Measurements from ENCODE around the gene LMNA. TPM values are rescaled to one million over a fixed set of nuclear protein-coding genes. Genes with fewer than 3 reads are reported as not detected.

Gene LMNA
- polyA plus RNA-seq, 3 donors: 71.7 to 83.8 (median 82.5) TPM

GRCh38 chr1:156081180-156081916, 33.2 kb upstream of the LMNA start:
- no peak for DNase-seq (ENCODE audit: low read depth in 3 of 3, low spot score in 2 of 3)

DNA sequence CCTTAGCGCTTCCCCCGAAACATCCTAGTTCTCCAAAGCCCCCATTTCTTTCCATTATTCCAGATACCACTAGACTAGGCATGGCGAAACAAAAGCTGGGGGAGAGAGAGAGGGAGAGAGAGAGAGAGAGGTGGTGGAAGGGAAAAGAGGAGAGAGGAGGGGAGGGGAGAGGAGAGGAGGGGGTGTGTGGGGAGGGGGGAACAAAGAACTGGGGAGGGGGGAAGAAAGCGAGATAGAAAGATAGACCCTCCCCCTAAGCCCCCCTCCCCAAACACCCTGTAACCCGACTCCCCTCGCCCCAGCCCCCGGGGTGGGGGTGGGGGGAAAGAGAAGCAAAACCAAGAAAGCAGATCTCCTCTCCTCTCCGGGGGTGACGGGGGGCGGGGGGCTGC, 32.6 kb upstream of the LMNA start:
- no peak for DNase-seq (ENCODE audit: low read depth in 3 of 3, low spot score in 2 of 3)

DNA sequence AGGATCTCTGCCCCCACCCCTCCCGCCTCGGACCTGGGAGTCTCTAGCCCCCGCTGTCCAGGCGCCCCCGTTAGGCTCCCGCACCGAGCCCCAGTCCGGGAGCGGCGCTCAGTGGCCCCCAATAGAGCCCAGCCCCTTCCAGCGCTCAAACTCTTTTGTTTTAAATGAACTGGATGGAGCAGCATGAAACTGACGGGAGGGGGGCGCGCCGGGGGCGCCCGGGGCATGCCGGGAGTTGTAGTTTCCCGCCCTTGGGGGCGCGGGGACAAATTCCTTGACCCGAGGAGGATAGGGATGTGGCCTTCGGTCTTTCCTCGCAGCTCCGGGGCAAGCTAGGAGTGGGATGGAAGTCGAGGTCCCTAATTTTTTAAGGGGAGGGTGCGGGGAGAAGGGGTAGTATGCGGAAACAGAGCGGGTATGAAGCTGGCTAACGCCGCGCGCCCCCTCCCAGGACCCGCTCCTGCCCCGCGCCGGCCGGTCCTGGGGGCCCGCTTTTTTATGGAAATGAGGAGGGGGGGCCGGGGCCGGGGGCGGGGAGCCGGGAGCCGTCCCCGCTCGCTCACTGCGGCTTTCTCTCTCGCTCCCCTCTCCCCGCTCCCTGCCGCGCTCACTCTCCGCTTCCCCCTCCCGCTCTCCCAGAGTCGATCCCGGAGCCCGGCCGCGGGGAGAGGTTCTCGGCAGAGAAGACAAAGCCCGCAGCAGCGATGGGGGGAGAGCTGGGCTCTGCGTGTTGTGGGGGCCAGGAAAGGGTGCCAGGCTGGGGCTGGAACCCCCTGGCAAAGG, 32.0 kb upstream of the LMNA start, which contains the start of gene MEX3A:
Gene MEX3A (minus strand): TSS at position 157 of the 783 bp plus-strand sequence. CDS start 467 bp downstream, outside the sequence.
- peak; percentile 85 to 87 (median 87) for DNase-seq (ENCODE audit: low read depth in 3 of 3, low spot score in 2 of 3)

DNA sequence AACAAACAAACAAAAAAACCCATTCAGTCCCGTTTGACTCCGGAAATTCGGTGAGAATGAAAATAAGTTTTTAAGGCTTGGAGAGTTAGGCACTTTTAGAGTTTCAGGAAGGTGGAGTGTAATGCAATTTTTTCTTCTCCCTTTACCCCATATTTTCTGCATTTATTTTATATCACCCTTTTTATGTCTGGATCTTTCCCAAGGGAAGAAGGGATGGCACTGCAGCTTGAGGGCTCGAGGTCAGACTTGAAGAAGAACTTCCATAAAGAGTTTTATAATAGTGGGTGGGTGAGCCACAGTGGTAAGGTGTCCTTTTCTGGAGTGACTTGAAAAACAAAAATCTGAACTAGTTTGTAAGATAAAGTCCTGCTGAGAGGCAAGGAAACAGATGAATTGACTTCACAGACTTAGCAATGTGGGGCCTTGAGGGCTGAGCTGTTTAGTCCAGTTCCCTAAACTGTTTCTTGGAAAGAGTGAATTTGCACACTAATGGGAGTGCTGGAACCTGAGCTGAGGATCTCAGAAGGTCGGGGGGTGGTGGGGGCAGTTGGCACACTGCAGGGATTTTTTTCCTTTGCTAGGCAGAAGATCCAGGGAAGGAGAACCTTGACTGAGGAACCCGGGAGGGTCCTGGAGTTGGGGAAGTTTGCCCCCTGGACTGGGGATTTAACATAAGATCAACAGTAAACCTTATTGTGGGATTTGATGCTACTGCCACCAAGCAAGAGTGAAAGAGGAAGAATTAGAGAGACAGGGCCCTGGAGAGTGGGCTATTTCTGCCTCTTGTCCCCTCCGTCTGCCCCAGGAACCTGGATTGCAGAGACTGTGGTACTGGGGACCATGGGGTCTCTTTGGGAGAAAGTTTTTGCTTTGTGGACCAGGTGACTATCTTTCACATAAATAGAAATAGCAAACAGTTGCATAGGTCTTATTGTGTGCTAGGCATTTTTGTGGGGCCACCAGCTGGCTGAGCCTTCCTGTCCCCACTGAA, 30.4 kb upstream of the LMNA start:
- no peak for DNase-seq (ENCODE audit: low read depth in 3 of 3, low spot score in 2 of 3)

GRCh38 chr1:156086256-156086662, 28.3 kb upstream of the LMNA start:
- no peak for DNase-seq (ENCODE audit: low read depth in 3 of 3, low spot score in 2 of 3)

- no peak for DNase-seq (ENCODE audit: low read depth in 3 of 3, low spot score in 2 of 3)
These were observed 24.8 kb upstream of the LMNA start for GRCh38 chr1:156089704-156090103.

- no peak for DNase-seq (ENCODE audit: low read depth in 3 of 3, low spot score in 2 of 3)
These were observed 24.2 kb upstream of the LMNA start for GRCh38 chr1:156090138-156090839.

- no peak for DNase-seq (ENCODE audit: low read depth in 3 of 3, low spot score in 2 of 3)
These were observed 23.7 kb upstream of the LMNA start for GRCh38 chr1:156090840-156091188.

DNA sequence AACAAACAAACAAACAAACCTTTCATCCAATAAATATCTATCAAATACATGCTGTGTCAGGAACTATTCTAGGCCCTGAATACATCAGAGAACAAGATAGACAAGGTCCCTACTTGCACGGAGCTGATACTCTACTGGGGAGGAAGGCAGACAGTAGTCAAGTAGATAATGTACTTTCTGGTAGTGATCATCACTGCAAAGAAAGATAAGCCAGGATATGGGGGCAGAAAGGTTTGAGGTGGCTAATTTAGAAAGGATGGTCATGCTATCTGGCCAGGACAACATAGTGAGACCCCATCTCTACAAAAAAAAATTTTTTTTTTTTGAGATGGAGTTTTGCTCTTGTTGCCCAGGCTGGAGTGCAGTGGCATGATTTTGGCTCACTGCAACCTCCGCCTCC, 22.9 kb upstream of the LMNA start:
- DNase-seq (ENCODE audit: low read depth in 3 of 3, low spot score in 2 of 3): no peak

- DNase-seq (ENCODE audit: low read depth in 3 of 3, low spot score in 2 of 3): no peak
These were observed 18.5 kb upstream of the LMNA start for GRCh38 chr1:156095906-156096508.

- no peak for DNase-seq (ENCODE audit: low read depth in 3 of 3, low spot score in 2 of 3)
These were observed 17.7 kb upstream of the LMNA start for GRCh38 chr1:156096640-156097391.

DNA sequence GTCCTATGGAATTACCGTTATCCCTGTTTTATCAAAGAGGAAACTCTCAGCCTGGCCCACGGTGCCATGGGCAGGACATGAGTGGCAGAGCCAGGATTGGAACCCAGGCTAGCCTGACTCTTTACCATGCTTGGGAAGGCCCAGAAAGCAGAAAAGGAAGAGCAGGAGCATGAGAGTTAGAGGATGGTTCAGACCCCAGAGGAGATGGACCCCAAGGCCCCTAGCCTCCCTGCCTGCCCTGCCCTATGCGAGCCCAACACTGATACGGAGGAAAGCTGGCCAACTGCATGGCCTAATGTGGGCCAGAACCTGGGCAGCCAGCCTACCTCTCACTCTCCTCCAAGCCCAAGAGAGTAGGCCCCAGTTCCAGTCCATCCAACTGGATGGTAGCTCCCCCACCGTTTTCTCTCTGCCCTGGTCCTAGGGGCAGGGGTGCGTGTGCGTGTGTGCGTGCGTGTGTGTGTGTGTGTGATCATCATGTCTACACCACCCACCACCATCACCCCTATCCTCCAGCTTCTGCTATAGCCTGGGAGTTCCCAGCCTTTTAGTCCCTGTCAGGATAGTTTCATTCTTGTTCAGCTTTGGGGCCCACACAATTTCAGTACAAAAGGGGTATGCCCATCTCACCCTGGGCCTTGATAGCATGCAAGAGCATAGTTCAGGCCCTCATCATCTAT, 16.9 kb upstream of the LMNA start:
- no peak for DNase-seq (ENCODE audit: low read depth in 3 of 3, low spot score in 2 of 3)

DNA sequence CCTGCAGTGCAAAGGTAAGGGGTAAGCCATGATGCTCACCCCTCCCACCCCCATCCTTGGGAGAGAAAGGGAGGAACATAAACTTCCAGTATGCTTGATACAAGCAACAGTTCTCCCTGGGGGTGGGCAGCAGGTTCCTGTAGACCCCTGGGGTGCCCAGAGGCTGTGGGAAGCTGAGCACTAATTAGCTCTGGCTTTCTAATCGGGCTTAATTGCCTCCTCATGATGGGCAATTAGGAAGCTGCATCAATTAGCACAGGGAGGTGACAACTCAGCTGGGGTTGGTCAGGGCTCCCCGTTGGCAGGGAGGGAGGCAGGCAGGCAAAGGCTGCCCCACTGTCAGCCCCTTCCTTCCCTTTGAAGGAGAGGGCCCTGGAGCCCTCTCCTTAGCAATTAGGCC, 15.7 kb upstream of the LMNA start:
- no peak for DNase-seq (ENCODE audit: low read depth in 3 of 3, low spot score in 2 of 3)

GRCh38 chr1:156099282-156099681, 15.2 kb upstream of the LMNA start:
- no peak for DNase-seq (ENCODE audit: low read depth in 3 of 3, low spot score in 2 of 3)

GRCh38 chr1:156100205-156100995, 14.1 kb upstream of the LMNA start:
- DNase-seq (ENCODE audit: low read depth in 3 of 3, low spot score in 2 of 3): no peak

GRCh38 chr1:156101880-156102279, 12.6 kb upstream of the LMNA start:
- DNase-seq (ENCODE audit: low read depth in 3 of 3, low spot score in 2 of 3): no peak

DNA sequence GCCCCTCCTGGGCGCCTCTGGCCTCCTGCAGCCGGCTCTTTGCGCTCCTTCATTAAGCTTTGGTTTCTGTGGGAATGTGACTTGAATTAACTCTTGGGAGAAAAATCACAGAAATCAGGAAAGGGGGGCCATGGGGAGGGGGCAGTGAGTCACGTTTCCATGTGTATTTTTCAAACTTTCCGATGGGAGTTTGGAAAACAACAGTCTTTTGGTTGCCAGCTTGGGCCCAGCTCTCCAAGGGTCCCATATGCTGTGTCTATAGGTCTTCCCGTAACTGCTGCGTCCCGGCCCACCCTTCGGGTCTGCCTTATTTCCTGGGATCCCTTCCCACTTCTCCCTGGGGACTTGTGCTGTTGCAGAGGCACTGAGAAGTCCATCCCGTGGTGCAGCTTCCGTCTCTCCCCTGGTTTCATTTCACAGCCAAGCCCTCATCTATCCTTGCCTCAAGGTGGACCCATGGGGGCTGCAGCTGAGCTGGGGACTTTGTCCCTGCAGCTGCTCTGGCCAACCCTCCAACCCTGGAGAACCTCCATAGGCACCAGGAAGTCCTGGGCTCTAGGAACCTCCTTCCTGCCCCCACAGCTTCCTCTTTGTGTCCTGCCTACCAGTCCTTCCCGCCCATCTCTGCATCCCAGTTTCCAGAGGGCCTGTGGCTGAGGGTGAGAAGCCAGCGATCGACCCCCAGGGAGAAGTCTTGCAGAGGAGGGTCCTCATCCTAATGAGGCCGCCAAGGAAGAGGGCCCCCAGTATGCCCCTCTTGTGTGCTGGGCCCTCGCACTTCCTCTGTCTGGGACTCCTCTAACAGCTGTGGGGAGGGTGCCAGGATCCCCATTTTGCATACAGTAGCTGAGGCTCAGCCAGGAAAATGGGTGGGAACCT, 11.6 kb upstream of the LMNA start:
- DNase-seq (ENCODE audit: low read depth in 3 of 3, low spot score in 2 of 3): no peak
